Measurements from ENCODE around the gene LOXL1.
"Not testable (repeated sequence)": the region's sequence is repeated elsewhere in the genome, so short reads cannot be mapped to it uniquely, and the experiment has no call there.

Gene LOXL1

GRCh38 chr15:73965094-73965757 is 39.0 kb downstream of the LOXL1 start:
- H3K4me1 ChIP-seq (ENCODE audit: control insufficient read depth, insufficient read depth, low read length) = peaks cover 10% of the 10 kb centered on the region
- H3K4me3 ChIP-seq (ENCODE audit: low read depth, low read length) = peak overlapping the region; percentile 22
- no peaks in the 10 kb centered on the region for H3K36me3 ChIP-seq (ENCODE audit: control insufficient read depth, insufficient read depth, low read length)
- H3K9ac ChIP-seq (ENCODE audit: low read depth, low read length) = no peak overlapping the region
- no peaks in the 10 kb centered on the region for H3K9me3 ChIP-seq (ENCODE audit: control insufficient read depth, insufficient read depth, low read length)
- H3K27me3 ChIP-seq (ENCODE audit: control insufficient read depth, insufficient read depth, low read length) = no peaks in the 10 kb centered on the region

DNA sequence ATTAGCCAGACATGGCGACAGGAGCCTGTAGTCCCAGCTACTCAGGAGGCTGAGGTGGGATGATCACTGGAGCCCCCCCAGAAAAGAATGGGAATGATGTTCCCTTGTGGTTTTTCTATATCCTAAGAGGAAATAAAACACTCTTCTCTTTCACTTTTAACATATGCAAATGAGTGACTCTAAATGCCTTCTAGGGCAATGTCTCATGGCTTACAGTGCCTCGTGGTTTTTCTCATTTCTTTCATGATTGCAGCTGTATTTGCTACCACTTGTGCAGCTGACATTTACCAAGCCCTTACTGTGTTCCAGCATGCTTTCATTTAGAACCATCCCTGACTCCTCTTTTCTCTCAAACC is 39.5 kb downstream of the LOXL1 start:
- H3K4me1 ChIP-seq (ENCODE audit: control insufficient read depth, insufficient read depth, low read length) = peaks cover 10% of the 10 kb centered on the region
- no peak overlapping the region for H3K9ac ChIP-seq (ENCODE audit: low read depth, low read length)
- H3K27me3 ChIP-seq (ENCODE audit: control insufficient read depth, insufficient read depth, low read length) = no peaks in the 10 kb centered on the region
- no peak overlapping the region for H3K4me3 ChIP-seq (ENCODE audit: low read depth, low read length)
- H3K36me3 ChIP-seq (ENCODE audit: control insufficient read depth, insufficient read depth, low read length) = no peaks in the 10 kb centered on the region
- H3K9me3 ChIP-seq (ENCODE audit: control insufficient read depth, insufficient read depth, low read length) = no peaks in the 10 kb centered on the region

GRCh38 chr15:73968461-73968860 is 42.2 kb downstream of the LOXL1 start:
- Histone ChIP-seq H3K9me3 (ENCODE audit: control insufficient read depth, insufficient read depth, low read length) (no peaks in the 10 kb centered on the region), H3K27me3 (ENCODE audit: control insufficient read depth, insufficient read depth, low read length) (peaks cover 5% of the 10 kb centered on the region), H3K36me3 (ENCODE audit: control insufficient read depth, insufficient read depth, low read length) (no peaks in the 10 kb centered on the region), H3K4me1 (ENCODE audit: control insufficient read depth, insufficient read depth, low read length) (peaks cover 11% of the 10 kb centered on the region), H3K4me3 (ENCODE audit: low read depth, low read length) (no peak overlapping the region), H3K9ac (ENCODE audit: low read depth, low read length) (no peak overlapping the region)

DNA sequence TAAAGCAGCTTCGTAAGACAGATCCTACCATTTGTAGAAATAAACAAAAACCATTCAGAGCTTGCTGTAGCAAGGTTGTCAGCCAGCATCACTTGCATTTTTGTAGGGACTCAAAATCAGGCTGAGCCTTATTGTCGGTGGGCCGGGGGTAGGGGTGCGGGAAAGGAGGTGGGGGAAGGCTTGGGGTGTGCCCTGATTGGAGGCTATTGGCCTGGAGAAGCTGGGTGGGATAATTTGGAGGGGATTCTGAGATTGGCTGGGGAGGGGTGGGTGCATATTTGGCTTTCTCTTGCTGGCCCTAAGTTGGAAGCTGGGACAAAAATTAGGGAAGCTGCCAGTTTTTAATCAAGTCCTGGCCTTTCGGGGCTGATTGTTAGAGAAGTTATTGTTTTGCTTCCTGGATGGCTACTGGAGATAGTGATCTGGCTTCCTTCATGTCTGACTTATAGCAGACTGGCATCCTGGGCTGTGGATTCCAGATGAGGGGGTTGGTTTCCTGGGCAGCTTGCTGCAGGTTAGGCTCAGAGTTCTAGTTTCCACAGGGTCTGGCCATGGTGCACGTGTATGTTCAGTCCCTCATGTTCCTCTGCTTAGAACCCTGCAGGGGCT is 43.0 kb downstream of the LOXL1 start:
- Histone ChIP-seq H3K9me3 (ENCODE audit: control insufficient read depth, insufficient read depth, low read length) (no peaks in the 10 kb centered on the region), H3K4me1 (ENCODE audit: control insufficient read depth, insufficient read depth, low read length) (peaks cover 11% of the 10 kb centered on the region), H3K27me3 (ENCODE audit: control insufficient read depth, insufficient read depth, low read length) (peaks cover 5% of the 10 kb centered on the region), H3K4me3 (ENCODE audit: low read depth, low read length) (no peak overlapping the region), H3K9ac (ENCODE audit: low read depth, low read length) (no peak overlapping the region), H3K36me3 (ENCODE audit: control insufficient read depth, insufficient read depth, low read length) (no peaks in the 10 kb centered on the region)

DNA sequence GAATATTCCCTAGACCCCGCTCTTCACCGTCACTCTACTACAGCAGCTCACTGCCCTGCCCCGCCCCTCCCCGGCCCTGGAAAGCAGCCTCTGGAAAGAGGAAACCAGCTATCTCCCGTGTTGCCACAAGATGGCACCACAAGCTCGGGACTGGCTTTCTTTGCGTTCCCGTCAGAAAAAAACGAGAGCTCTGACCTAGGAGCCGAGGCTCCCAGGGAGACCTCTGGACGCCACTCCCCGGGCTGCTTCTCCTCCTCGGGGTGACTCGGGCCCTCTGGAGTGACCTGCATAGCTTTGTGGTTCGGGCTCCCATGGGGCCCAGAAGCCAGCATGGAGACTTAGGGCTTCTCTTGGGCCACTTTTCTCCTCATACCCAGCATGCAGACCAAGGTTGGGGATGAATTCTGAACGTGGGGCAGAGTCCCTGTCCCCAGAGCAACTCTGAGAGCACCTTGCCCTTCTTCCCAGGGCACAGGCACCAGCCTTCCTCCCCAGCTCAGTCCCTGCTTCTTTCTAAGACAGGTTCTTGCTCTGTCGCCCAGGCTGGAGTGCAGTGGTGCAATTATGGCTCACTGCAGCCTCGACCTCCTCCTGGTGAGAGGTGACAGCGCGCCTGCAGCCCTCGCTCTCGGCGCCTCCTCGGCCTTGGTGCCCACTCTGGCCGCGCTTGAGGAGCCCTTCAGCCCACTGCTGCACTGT is 46.9 kb downstream of the LOXL1 start:
- H3K9ac ChIP-seq (ENCODE audit: low read depth, low read length) = no peak overlapping the region
- H3K4me3 ChIP-seq (ENCODE audit: low read depth, low read length) = peak overlapping the region; percentile 49

GRCh38 chr15:73973683-73974200 is 47.5 kb downstream of the LOXL1 start:
- H3K4me1 ChIP-seq (ENCODE audit: control insufficient read depth, insufficient read depth, low read length); H3K4me3 ChIP-seq (ENCODE audit: low read depth, low read length); H3K27me3 ChIP-seq (ENCODE audit: control insufficient read depth, insufficient read depth, low read length); H3K9me3 ChIP-seq (ENCODE audit: control insufficient read depth, insufficient read depth, low read length); H3K9ac ChIP-seq (ENCODE audit: low read depth, low read length); H3K36me3 ChIP-seq (ENCODE audit: control insufficient read depth, insufficient read depth, low read length): not testable (repeated sequence)

More for the DNA sequence above, 46.9 kb downstream of the LOXL1 start:
- peaks cover 4% of the 10 kb centered on the region for H3K4me1 ChIP-seq (ENCODE audit: control insufficient read depth, insufficient read depth, low read length)
- no peaks in the 10 kb centered on the region for H3K9me3 ChIP-seq (ENCODE audit: control insufficient read depth, insufficient read depth, low read length)
- H3K27me3 ChIP-seq (ENCODE audit: control insufficient read depth, insufficient read depth, low read length) = peaks cover 5% of the 10 kb centered on the region
- no peaks in the 10 kb centered on the region for H3K36me3 ChIP-seq (ENCODE audit: control insufficient read depth, insufficient read depth, low read length)

GRCh38 chr15:73975440-73976125 is 49.3 kb downstream of the LOXL1 start:
- H3K9me3 ChIP-seq (ENCODE audit: control insufficient read depth, insufficient read depth, low read length); H3K4me1 ChIP-seq (ENCODE audit: control insufficient read depth, insufficient read depth, low read length); H3K27me3 ChIP-seq (ENCODE audit: control insufficient read depth, insufficient read depth, low read length); H3K9ac ChIP-seq (ENCODE audit: low read depth, low read length); H3K36me3 ChIP-seq (ENCODE audit: control insufficient read depth, insufficient read depth, low read length); H3K4me3 ChIP-seq (ENCODE audit: low read depth, low read length): not testable (repeated sequence)

GRCh38 chr15:73978896-73979295 is 52.6 kb downstream of the LOXL1 start:
- Histone ChIP-seq H3K9ac (ENCODE audit: low read depth, low read length) (no peak overlapping the region), H3K36me3 (ENCODE audit: control insufficient read depth, insufficient read depth, low read length) (no peaks in the 10 kb centered on the region), H3K4me3 (ENCODE audit: low read depth, low read length) (no peak overlapping the region), H3K9me3 (ENCODE audit: control insufficient read depth, insufficient read depth, low read length) (no peaks in the 10 kb centered on the region), H3K27me3 (ENCODE audit: control insufficient read depth, insufficient read depth, low read length) (no peaks in the 10 kb centered on the region), H3K4me1 (ENCODE audit: control insufficient read depth, insufficient read depth, low read length) (no peaks in the 10 kb centered on the region)

- Histone ChIP-seq H3K4me1 (ENCODE audit: control insufficient read depth, insufficient read depth, low read length) (no peaks in the 10 kb centered on the region), H3K27me3 (ENCODE audit: control insufficient read depth, insufficient read depth, low read length) (no peaks in the 10 kb centered on the region), H3K9me3 (ENCODE audit: control insufficient read depth, insufficient read depth, low read length) (no peaks in the 10 kb centered on the region), H3K36me3 (ENCODE audit: control insufficient read depth, insufficient read depth, low read length) (no peaks in the 10 kb centered on the region), H3K9ac (ENCODE audit: low read depth, low read length) (no peak overlapping the region), H3K4me3 (ENCODE audit: low read depth, low read length) (no peak overlapping the region)
Observed at GRCh38 chr15:73979636-73980035, 53.4 kb downstream of the LOXL1 start.

- Histone ChIP-seq H3K27me3 (ENCODE audit: control insufficient read depth, insufficient read depth, low read length) (no peaks in the 10 kb centered on the region), H3K4me3 (ENCODE audit: low read depth, low read length) (no peak overlapping the region), H3K9me3 (ENCODE audit: control insufficient read depth, insufficient read depth, low read length) (no peaks in the 10 kb centered on the region), H3K4me1 (ENCODE audit: control insufficient read depth, insufficient read depth, low read length) (no peaks in the 10 kb centered on the region), H3K9ac (ENCODE audit: low read depth, low read length) (no peak overlapping the region), H3K36me3 (ENCODE audit: control insufficient read depth, insufficient read depth, low read length) (no peaks in the 10 kb centered on the region)
Observed at GRCh38 chr15:73981761-73982221, 55.5 kb downstream of the LOXL1 start.

DNA sequence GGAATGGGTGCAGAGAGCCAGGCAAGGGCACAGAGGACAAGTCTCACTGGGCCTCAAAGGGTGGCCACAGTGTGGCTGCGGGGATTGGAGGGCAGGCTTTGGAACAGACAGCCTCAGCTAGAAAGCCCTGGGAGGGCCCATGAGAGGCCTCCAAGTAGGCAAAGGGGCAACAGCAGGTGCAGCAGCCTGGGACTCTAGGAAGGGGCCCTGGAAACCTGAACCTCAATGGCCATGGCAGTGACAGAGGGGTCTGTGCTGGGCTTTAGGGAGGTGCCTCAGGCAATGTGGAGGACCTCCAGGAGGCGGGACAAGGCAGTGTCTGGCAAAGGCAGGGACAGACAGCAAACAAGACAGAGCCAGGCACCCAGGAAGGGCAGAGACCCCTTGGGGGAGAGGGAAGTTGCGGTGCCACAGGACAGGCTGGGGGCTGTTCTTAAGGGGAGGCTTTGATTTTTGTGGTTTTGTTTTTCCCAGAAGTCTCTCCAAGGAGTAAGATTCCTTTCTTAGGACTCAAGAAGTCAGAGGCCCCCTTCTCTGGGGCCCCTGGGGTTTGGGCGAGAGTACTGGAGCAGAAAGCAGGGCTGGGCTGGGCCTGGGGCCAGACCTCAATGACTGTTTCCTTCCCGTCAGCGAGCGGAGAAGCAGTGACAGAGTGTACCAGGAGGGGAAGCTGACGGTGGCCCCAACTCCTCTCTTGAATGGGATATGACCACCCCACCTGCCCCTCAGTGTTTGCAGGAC is 56.1 kb downstream of the LOXL1 start:
- no peaks in the 10 kb centered on the region for H3K36me3 ChIP-seq (ENCODE audit: control insufficient read depth, insufficient read depth, low read length)
- H3K9me3 ChIP-seq (ENCODE audit: control insufficient read depth, insufficient read depth, low read length) = no peaks in the 10 kb centered on the region
- H3K4me1 ChIP-seq (ENCODE audit: control insufficient read depth, insufficient read depth, low read length) = no peaks in the 10 kb centered on the region
- no peak overlapping the region for H3K9ac ChIP-seq (ENCODE audit: low read depth, low read length)
- no peak overlapping the region for H3K4me3 ChIP-seq (ENCODE audit: low read depth, low read length)
- H3K27me3 ChIP-seq (ENCODE audit: control insufficient read depth, insufficient read depth, low read length) = no peaks in the 10 kb centered on the region
